ENCODE data around the gene ATF7IP2. TPM values are rescaled to one million over a fixed set of nuclear protein-coding genes. Genes with fewer than 3 reads are reported as not detected.

The ATF7IP2 gene
- total RNA-seq, 6 experiments from 2014 or later: 13.0 to 42.8 (median 24.0) TPM

DNA sequence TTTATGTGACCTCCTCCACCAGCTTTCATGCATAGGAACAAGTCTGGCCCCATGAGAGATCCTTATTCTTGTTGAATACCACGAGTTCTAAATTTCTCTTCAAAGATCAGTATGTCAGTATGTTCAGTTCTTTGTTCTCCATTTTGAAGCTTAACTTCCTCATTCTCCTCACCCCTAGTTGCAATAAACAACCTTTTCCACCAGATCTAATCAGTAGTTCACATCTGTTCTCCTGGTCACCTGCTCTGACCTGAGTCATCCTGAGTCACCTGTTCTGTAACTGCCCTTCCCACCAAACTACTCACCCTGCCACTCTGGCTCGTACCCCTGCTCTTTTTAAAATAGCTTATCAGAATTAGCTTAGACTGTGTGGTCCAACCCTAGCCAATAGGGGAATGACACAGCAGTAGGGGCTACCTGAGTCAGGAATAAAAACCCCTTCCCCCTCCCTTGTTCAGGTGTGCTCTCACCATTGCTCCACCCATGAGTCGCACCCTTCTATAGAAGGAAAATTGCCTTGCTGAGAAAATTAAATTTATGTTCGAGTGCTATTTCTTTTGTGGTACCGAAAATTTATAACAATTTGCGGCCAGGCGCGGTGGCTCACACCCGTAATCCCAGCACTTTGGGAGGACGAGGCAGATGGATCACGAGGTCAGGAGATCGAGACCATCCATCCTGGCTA, 100.0 kb downstream of the ATF7IP2 start:
- TF ChIP-seq POLR2A (IDR thresholded peaks at IDR 0.05): no peak
- no peak for TF ChIP-seq CTCF (IDR thresholded peaks at IDR 0.05)
- no peak for DNase-seq
- Histone ChIP-seq H3K36me3 (peaks cover 0 to 4% (median under 1%) of the 10 kb centered on the region in 4 donors), H3K27me3 (no peaks in the 10 kb centered on the region), H3K27ac (no peak overlapping the region), H3K4me3 (no peak overlapping the region), H3K4me1 (peaks cover 0 to 1% (median 0%) of the 10 kb centered on the region in 4 donors), H3K9me3 (no peaks in the 10 kb centered on the region)
- intact Hi-C loops (cut with DNase I): no loop called here
- no peak for ATAC-seq
- 92% methylated on average over 12 of the region's 12 CpGs for WGBS (ENCODE audit: insufficient coverage, low coverage, low lambda C conversion rate, missing lambda C conversion rate)

GRCh38 chr16:10490141-10490540, 104.3 kb downstream of the ATF7IP2 start:
- Histone ChIP-seq H3K36me3 (no peaks in the 10 kb centered on the region), H3K27ac (no peak overlapping the region), H3K9me3 (peaks cover 0 to 5% (median 0%) of the 10 kb centered on the region in 4 donors), H3K27me3 (no peaks in the 10 kb centered on the region), H3K4me3 (no peak overlapping the region), H3K4me1 (no peaks in the 10 kb centered on the region)
- TF ChIP-seq CTCF (IDR thresholded peaks at IDR 0.05): no peak
- TF ChIP-seq POLR2A (IDR thresholded peaks at IDR 0.05): no peak
- WGBS (ENCODE audit: insufficient coverage, low coverage, low lambda C conversion rate, missing lambda C conversion rate): 33% methylated on average over 1 of the region's 1 CpG
- DNase-seq (no peak), ATAC-seq (no peak)
- intact Hi-C loops (cut with DNase I): no loop called here

- Histone ChIP-seq H3K4me1 (no peaks in the 10 kb centered on the region), H3K27ac (no peak overlapping the region), H3K9me3 (peaks cover 0 to 5% (median 0%) of the 10 kb centered on the region in 4 donors), H3K27me3 (no peaks in the 10 kb centered on the region), H3K4me3 (no peak overlapping the region), H3K36me3 (no peaks in the 10 kb centered on the region)
- DNase-seq (no peak), ATAC-seq (no peak)
- WGBS (ENCODE audit: insufficient coverage, low coverage, low lambda C conversion rate, missing lambda C conversion rate): 100% methylated on average over 6 of the region's 8 CpGs
- intact Hi-C loops (cut with DNase I): no loop called here
- no peak for TF ChIP-seq CTCF (IDR thresholded peaks at IDR 0.05)
- no peak for TF ChIP-seq POLR2A (IDR thresholded peaks at IDR 0.05)
These were observed 107.4 kb downstream of the ATF7IP2 start for GRCh38 chr16:10493276-10493675.

GRCh38 chr16:10494343-10495030, 108.6 kb downstream of the ATF7IP2 start:
- ATAC-seq (no peak), DNase-seq (no peak)
- H3K4me3 ChIP-seq: no peak overlapping the region
- no peak overlapping the region for H3K27ac ChIP-seq
- intact Hi-C loops (cut with DNase I): no loop called here
- WGBS (ENCODE audit: insufficient coverage, low coverage, low lambda C conversion rate, missing lambda C conversion rate): 70% methylated on average over 5 of the region's 5 CpGs
- H3K27me3 ChIP-seq: no peaks in the 10 kb centered on the region
- no peaks in the 10 kb centered on the region for H3K36me3 ChIP-seq
- peaks cover 0 to 5% (median 0%) of the 10 kb centered on the region in 4 donors for H3K9me3 ChIP-seq
- TF ChIP-seq CTCF (IDR thresholded peaks at IDR 0.05) (no peak), POLR2A (IDR thresholded peaks at IDR 0.05) (no peak)
- H3K4me1 ChIP-seq: no peaks in the 10 kb centered on the region
